ENCODE data around the gene CS. TPM values are rescaled to one million over a fixed set of nuclear protein-coding genes. Genes with fewer than 3 reads are reported as not detected.
"Not testable (repeated sequence)": the region's sequence is repeated elsewhere in the genome, so short reads cannot be mapped to it uniquely, and the experiment has no call there.

CS gene
- polyA plus RNA-seq, 3 donors: 216 to 220 (median 217) TPM

GRCh38 chr12:56321610-56322009 lies 21.5 kb upstream of the CS start:
- not testable (repeated sequence) for DNase-seq (ENCODE audit: low read depth in 3 of 3, low spot score in 2 of 3)

GRCh38 chr12:56321027-56321426 lies 20.9 kb upstream of the CS start:
- DNase-seq (ENCODE audit: low read depth in 3 of 3, low spot score in 2 of 3): no peak

GRCh38 chr12:56317675-56318074 lies 17.5 kb upstream of the CS start:
- DNase-seq (ENCODE audit: low read depth in 3 of 3, low spot score in 2 of 3): no peak

GRCh38 chr12:56315622-56316473 lies 15.7 kb upstream of the CS start, which contains the start of gene CNPY2:
CNPY2 (minus strand) TSS chr12:56315988; CDS start chr12:56315217, 771 bp downstream.
- peak; percentile 93 to 95 (median 95) for DNase-seq (ENCODE audit: low read depth in 3 of 3, low spot score in 2 of 3)

GRCh38 chr12:56315249-56315621 lies 15.1 kb upstream of the CS start:
- DNase-seq (ENCODE audit: low read depth in 3 of 3, low spot score in 2 of 3): no peak

- DNase-seq (ENCODE audit: low read depth in 3 of 3, low spot score in 2 of 3): no peak
Observed at GRCh38 chr12:56311003-56311402, 10.9 kb upstream of the CS start.

GRCh38 chr12:56308714-56309113 lies 8.6 kb upstream of the CS start:
- no peak for DNase-seq (ENCODE audit: low read depth in 3 of 3, low spot score in 2 of 3)

- no peak for DNase-seq (ENCODE audit: low read depth in 3 of 3, low spot score in 2 of 3)
Observed at GRCh38 chr12:56307221-56307965, 7.3 kb upstream of the CS start.

GRCh38 chr12:56304872-56305590 lies 4.9 kb upstream of the CS start:
- DNase-seq (ENCODE audit: low read depth in 3 of 3, low spot score in 2 of 3): no peak

GRCh38 chr12:56304276-56304675 lies 4.1 kb upstream of the CS start:
- no peak for DNase-seq (ENCODE audit: low read depth in 3 of 3, low spot score in 2 of 3)

- DNase-seq (ENCODE audit: low read depth in 3 of 3, low spot score in 2 of 3): no peak
Observed at GRCh38 chr12:56300644-56301464, 724 bp upstream of the CS start.

- DNase-seq (ENCODE audit: low read depth in 3 of 3, low spot score in 2 of 3): no peak
Observed at GRCh38 chr12:56299308-56299852, 750 bp downstream of the CS start.

- no peak for DNase-seq (ENCODE audit: low read depth in 3 of 3, low spot score in 2 of 3)
Observed at GRCh38 chr12:56298828-56299227, 1.3 kb downstream of the CS start.

GRCh38 chr12:56297400-56297799 lies 2.7 kb downstream of the CS start:
- DNase-seq (ENCODE audit: low read depth in 3 of 3, low spot score in 2 of 3): no peak

- DNase-seq (ENCODE audit: low read depth in 3 of 3, low spot score in 2 of 3): no peak
Observed at GRCh38 chr12:56296295-56296694, 3.8 kb downstream of the CS start.

GRCh38 chr12:56293795-56294194 lies 6.3 kb downstream of the CS start:
- no peak for DNase-seq (ENCODE audit: low read depth in 3 of 3, low spot score in 2 of 3)

- DNase-seq (ENCODE audit: low read depth in 3 of 3, low spot score in 2 of 3): no peak
Observed at GRCh38 chr12:56288705-56289387, 11.3 kb downstream of the CS start.

- DNase-seq (ENCODE audit: low read depth in 3 of 3, low spot score in 2 of 3): no peak
Observed at GRCh38 chr12:56286044-56286830, 13.9 kb downstream of the CS start.

- not testable (repeated sequence) for DNase-seq (ENCODE audit: low read depth in 3 of 3, low spot score in 2 of 3)
Observed at GRCh38 chr12:56284263-56284662, 15.9 kb downstream of the CS start.
